ENCODE data around the gene ZNF777. TPM values are rescaled to one million over a fixed set of nuclear protein-coding genes. Genes with fewer than 3 reads are reported as not detected.

Gene ZNF777
- total RNA-seq, 1 donor from 2014 or later = 15.1 TPM

DNA sequence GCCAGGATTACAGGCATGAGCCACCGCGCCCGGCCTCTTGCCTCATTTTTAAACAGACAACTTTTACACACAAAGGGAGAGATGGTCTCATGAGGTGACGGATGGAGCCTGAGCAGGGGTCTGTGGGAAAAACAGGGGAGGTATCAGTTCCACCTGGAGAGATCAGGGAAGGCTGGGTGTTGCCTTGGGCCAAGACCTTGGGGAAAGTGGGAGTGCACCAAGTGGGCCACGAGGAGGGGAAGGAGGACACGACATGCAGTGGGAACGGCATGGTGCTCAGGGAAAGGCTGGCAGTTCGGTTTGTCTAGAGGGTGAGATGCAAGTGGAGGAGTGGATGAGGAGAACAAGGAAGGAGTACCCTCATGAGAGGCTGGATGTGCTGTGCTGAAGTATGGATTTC lies 8.9 kb upstream of the ZNF777 start:
- Mint-ChIP-seq H3K36me3 (ENCODE audit: low read depth) (peaks cover 33% of the 10 kb centered on the region), H3K4me3 (ENCODE audit: unreplicated experiment) (no peak overlapping the region), H3K27ac (ENCODE audit: unreplicated experiment) (no peak overlapping the region), H3K9me3 (ENCODE audit: low read depth) (peaks cover 24% of the 10 kb centered on the region), H3K4me1 (ENCODE audit: low read depth) (no peaks in the 10 kb centered on the region), H3K27me3 (ENCODE audit: low read depth) (no peaks in the 10 kb centered on the region)
- TF ChIP-seq, protein P1, sequence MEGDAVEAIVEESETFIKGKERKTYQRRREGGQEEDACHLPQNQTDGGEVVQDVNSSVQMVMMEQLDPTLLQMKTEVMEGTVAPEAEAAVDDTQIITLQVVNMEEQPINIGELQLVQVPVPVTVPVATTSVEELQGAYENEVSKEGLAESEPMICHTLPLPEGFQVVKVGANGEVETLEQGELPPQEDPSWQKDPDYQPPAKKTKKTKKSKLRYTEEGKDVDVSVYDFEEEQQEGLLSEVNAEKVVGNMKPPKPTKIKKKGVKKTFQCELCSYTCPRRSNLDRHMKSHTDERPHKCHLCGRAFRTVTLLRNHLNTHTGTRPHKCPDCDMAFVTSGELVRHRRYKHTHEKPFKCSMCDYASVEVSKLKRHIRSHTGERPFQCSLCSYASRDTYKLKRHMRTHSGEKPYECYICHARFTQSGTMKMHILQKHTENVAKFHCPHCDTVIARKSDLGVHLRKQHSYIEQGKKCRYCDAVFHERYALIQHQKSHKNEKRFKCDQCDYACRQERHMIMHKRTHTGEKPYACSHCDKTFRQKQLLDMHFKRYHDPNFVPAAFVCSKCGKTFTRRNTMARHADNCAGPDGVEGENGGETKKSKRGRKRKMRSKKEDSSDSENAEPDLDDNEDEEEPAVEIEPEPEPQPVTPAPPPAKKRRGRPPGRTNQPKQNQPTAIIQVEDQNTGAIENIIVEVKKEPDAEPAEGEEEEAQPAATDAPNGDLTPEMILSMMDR (IDR thresholded peaks at IDR 0.05) = no peak
- no peak for DNase-seq (ENCODE audit: low spot score)

DNA sequence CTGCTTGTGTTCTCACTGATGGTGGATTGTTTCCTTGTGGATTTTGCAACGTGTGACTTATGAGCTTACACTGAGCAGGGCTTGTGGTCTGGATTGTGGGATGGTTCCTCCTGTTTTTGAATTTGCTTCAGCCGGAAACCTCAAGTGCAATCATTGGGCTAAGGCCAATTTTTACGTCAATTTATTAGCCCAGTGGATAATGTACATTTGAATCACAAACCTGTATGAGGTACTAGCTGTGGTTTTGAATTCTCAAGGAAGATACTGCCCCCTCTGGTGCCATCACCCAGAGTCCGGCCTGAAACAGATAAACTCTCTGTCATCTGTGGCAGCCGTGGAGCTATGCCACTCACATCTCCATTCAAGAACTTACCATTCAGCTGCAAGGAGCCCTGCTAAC lies 7.3 kb upstream of the ZNF777 start:
- TF ChIP-seq, protein P1 (IDR thresholded peaks at IDR 0.05) = no peak
- Mint-ChIP-seq H3K27ac (ENCODE audit: unreplicated experiment) (no peak overlapping the region), H3K9me3 (ENCODE audit: low read depth) (peaks cover 24% of the 10 kb centered on the region), H3K36me3 (ENCODE audit: low read depth) (peaks cover 25% of the 10 kb centered on the region), H3K4me1 (ENCODE audit: low read depth) (no peaks in the 10 kb centered on the region), H3K27me3 (ENCODE audit: low read depth) (no peaks in the 10 kb centered on the region), H3K4me3 (ENCODE audit: unreplicated experiment) (no peak overlapping the region)
- DNase-seq (ENCODE audit: low spot score) = no peak

DNA sequence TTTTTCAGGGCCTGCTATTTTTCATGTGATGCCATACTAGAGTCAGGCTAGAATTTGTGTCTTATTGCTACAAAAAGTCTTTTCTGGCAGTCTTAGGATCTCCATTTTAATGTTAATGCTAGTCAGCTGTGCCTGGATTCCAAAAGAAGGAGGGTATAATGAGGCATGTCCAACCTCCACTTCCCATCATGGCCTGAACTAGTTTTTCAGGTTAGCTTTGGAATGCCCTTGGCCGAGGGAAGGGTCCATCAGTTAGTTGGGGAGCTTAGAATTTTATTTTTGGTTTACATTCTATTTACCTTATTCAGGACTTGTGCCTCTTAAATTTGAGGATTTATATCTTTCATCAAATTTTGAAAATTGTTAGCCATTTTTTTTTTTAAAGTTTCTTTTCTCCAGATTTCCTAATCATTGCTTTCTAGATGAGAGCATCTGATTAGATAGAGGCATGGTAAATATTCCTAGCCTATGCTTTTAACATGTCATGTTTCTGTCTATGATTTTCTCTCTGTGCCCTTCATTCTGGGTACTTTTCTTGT lies 6.5 kb upstream of the ZNF777 start:
- TF ChIP-seq, protein P1 (IDR thresholded peaks at IDR 0.05) = no peak
- peaks cover 18% of the 10 kb centered on the region for H3K36me3 Mint-ChIP-seq (ENCODE audit: low read depth)
- H3K27me3 Mint-ChIP-seq (ENCODE audit: low read depth) = no peaks in the 10 kb centered on the region
- no peak for DNase-seq (ENCODE audit: low spot score)
- no peak overlapping the region for H3K4me3 Mint-ChIP-seq (ENCODE audit: unreplicated experiment)
- H3K9me3 Mint-ChIP-seq (ENCODE audit: low read depth) = peaks cover 24% of the 10 kb centered on the region
- no peaks in the 10 kb centered on the region for H3K4me1 Mint-ChIP-seq (ENCODE audit: low read depth)
- H3K27ac Mint-ChIP-seq (ENCODE audit: unreplicated experiment) = no peak overlapping the region

- DNase-seq (ENCODE audit: low spot score) = no peak
- H3K36me3 Mint-ChIP-seq (ENCODE audit: low read depth) = peaks cover 10% of the 10 kb centered on the region
- H3K27ac Mint-ChIP-seq (ENCODE audit: unreplicated experiment) = no peak overlapping the region
- H3K4me1 Mint-ChIP-seq (ENCODE audit: low read depth) = peaks cover under 1% of the 10 kb centered on the region
- TF ChIP-seq, protein P1 (IDR thresholded peaks at IDR 0.05) = no peak
- H3K4me3 Mint-ChIP-seq (ENCODE audit: unreplicated experiment) = no peak overlapping the region
- H3K9me3 Mint-ChIP-seq (ENCODE audit: low read depth) = peaks cover 21% of the 10 kb centered on the region
- no peaks in the 10 kb centered on the region for H3K27me3 Mint-ChIP-seq (ENCODE audit: low read depth)
Measured at GRCh38 chr7:149466364-149466763, 5.5 kb upstream of the ZNF777 start.

- Mint-ChIP-seq H3K4me1 (ENCODE audit: low read depth) (peaks cover 10% of the 10 kb centered on the region), H3K36me3 (ENCODE audit: low read depth) (peaks cover 1% of the 10 kb centered on the region), H3K4me3 (ENCODE audit: unreplicated experiment) (no peak overlapping the region), H3K9me3 (ENCODE audit: low read depth) (peaks cover 16% of the 10 kb centered on the region), H3K27ac (ENCODE audit: unreplicated experiment) (no peak overlapping the region), H3K27me3 (ENCODE audit: low read depth) (no peaks in the 10 kb centered on the region)
- DNase-seq (ENCODE audit: low spot score) = no peak
- TF ChIP-seq, protein P1 (IDR thresholded peaks at IDR 0.05) = no peak
Measured at GRCh38 chr7:149463500-149464161, 2.8 kb upstream of the ZNF777 start.

Measured in chondrocyte (in vitro differentiated cells).